ENCODE data around the gene ERMAP. TPM values are rescaled to one million over a fixed set of nuclear protein-coding genes. Genes with fewer than 3 reads are reported as not detected.

ERMAP gene
- total and polyA plus RNA-seq, 2 of the 8 experiments (the other 6 are each of a cell fraction or from before 2014, with no cell fraction given) = 2.5 to 3.9 TPM

GRCh38 chr1:42833981-42834380 is 17.1 kb downstream of the ERMAP start:
- Histone ChIP-seq H3K9me3 (ENCODE audit: insufficient read depth in 2 of 2, low read depth in 1 of 2, low read length in 1 of 2) (no peaks in the 10 kb centered on the region), H3K18ac (ENCODE audit: extremely low read depth, low read length) (no peak overlapping the region), H3K14ac (ENCODE audit: insufficient read length) (no peak overlapping the region), H2BK20ac (ENCODE audit: low read length) (no peak overlapping the region), H3K4me2 (ENCODE audit: insufficient read depth in 1 of 2, low read depth in 2 of 2, low read length in 2 of 2) (no peak overlapping the region), H2BK5ac (ENCODE audit: low read depth, low read length) (no peak overlapping the region), H2BK12ac (ENCODE audit: low read depth, low read length) (no peak overlapping the region), H3K27ac (ENCODE audit: low read depth, low read length) (no peak overlapping the region), H4K91ac (replicated peaks; ENCODE audit: insufficient read length, low read length) (no peak overlapping the region), H3K4me1 (replicated peaks in 1 of 4; ENCODE audit: control insufficient read depth in 3 of 4, insufficient read depth in 4 of 4, low read length in 3 of 4) (no peaks in the 10 kb centered on the region), H3K4ac (replicated peaks; ENCODE audit: insufficient read length, low read depth, low read length) (no peak overlapping the region), H3K23ac (ENCODE audit: insufficient read length) (no peak overlapping the region), H4K20me1 (replicated peaks in 1 of 2; ENCODE audit: control insufficient read depth in 1 of 2, insufficient read depth in 2 of 2, low read length in 2 of 2) (no peaks in the 10 kb centered on the region), H4K5ac (ENCODE audit: insufficient read length, low read depth, low read length) (no peak overlapping the region), H3K4me3 (ENCODE audit: extremely low read depth in 1 of 4, insufficient read depth in 2 of 4, low read depth in 3 of 4, low read length in 4 of 4) (no peak overlapping the region), H2BK15ac (ENCODE audit: low read length) (no peak overlapping the region), H3K79me2 (ENCODE audit: control insufficient read depth in 1 of 2, insufficient read depth in 2 of 2, low read length in 2 of 2) (no peaks in the 10 kb centered on the region), H2BK120ac (replicated peaks; ENCODE audit: low read depth, low read length) (no peak overlapping the region), H4K8ac (ENCODE audit: extremely low read depth, insufficient read depth, low read length) (no peak overlapping the region), H3K36me3 (ENCODE audit: control insufficient read depth in 2 of 4, insufficient read depth in 4 of 4, low read length in 3 of 4) (no peaks in the 10 kb centered on the region), H3K56ac (replicated peaks; ENCODE audit: insufficient read length, low read depth, low read length) (no peak overlapping the region), H3K79me1 (ENCODE audit: low read depth, low read length) (no peaks in the 10 kb centered on the region), H3K23me2 (ENCODE audit: low read depth, low read length) (no peaks in the 10 kb centered on the region), H3K27me3 (replicated peaks in 1 of 4; ENCODE audit: control insufficient read depth in 3 of 4, extremely low read depth in 1 of 4, insufficient read depth in 3 of 4, low read length in 3 of 4) (no peaks in the 10 kb centered on the region), H3K9ac (replicated peaks in 1 of 4; ENCODE audit: extremely low read depth in 1 of 4, low read depth in 3 of 4, low read length in 3 of 4) (no peak overlapping the region), H2AK5ac (ENCODE audit: low read depth, low read length) (no peak overlapping the region), H2AFZ (ENCODE audit: low read length) (no peak overlapping the region)
- WGBS, 2 experiments (ENCODE audit: extremely low coverage in 1 of 2, insufficient coverage in 1 of 2, insufficient read length in 1 of 2, insufficient replicate concordance in 2 of 2, low coverage in 1 of 2, low lambda C conversion rate in 2 of 2, missing lambda C conversion rate in 1 of 2) = 91% methylated on average over 4 of the region's 4 CpGs; no CpG with 5 or more reads in 1 of the 2 experiments
- FAIRE-seq (no peak), DNase-seq (ENCODE audit: low read depth in 1 of 2, low spot score in 2 of 2) (peak in 1 of 2 experiments; percentile 23)
- POLR2A ChIA-PET (ENCODE audit: partially characterized antibody) = interaction anchor here (1.7 to 3.0 kb wide), 3 partner anchors 13 to 28 kb away, joined by 4 to 16 read pairs (median 5); partner anchors contain the start of gene ZNF691
- CTCF ChIA-PET (ENCODE audit: partially characterized antibody) = interaction anchor here (0.7 to 5.2 kb wide), 3 partner anchors 12 to 237 kb away, joined by 3 to 30 read pairs (median 4); partner anchors contain the start of gene ZNF691
- no peak for TF ChIP-seq EP300 (IDR thresholded peaks at IDR 0.05; ENCODE audit: borderline replicate concordance in 1 of 2, low read depth in 2 of 2, low read length in 2 of 2)
- TF ChIP-seq POLR2AphosphoS5 (IDR thresholded peaks at IDR 0.05; ENCODE audit: low read depth, low read length) = no peak
- TF ChIP-seq BRCA1 (IDR thresholded peaks at IDR 0.05; ENCODE audit: low read depth, low read length) = no peak

Measured in H1 (cell line).